Endothelial cell of hepatic sinusoid (primary cell): Measurements from ENCODE around the gene CSNK2A1.

Experiments
- in situ Hi-C: cut with HindIII; loops from 2 replicates; pipeline ENCODE4 v1.10.0; 2017; ENCODE audit warnings: low sequenced_read_pairs

CSNK2A1 gene

GRCh38 chr20:434221-434620, 109.4 kb downstream of the CSNK2A1 start:
- in situ Hi-C loops = loop anchor here (5.0 kb wide), 2 partner anchors 52 to 103 kb away; partner anchors contain the start of gene TRIB3

GRCh38 chr20:433300-433975, 110.2 kb downstream of the CSNK2A1 start:
- in situ Hi-C loops = loop anchor here (5.0 kb wide), 2 partner anchors 51 to 104 kb away; partner anchors contain the start of gene TRIB3

GRCh38 chr20:432677-433299, 110.8 kb downstream of the CSNK2A1 start:
- in situ Hi-C loops = loop anchor here (5.0 kb wide), 2 partner anchors 50 to 105 kb away; partner anchors contain the start of gene TRIB3

GRCh38 chr20:432208-432607, 111.4 kb downstream of the CSNK2A1 start:
- in situ Hi-C loops = loop anchor here (5.0 kb wide), 2 partner anchors 50 to 105 kb away; partner anchors contain the start of gene TRIB3

GRCh38 chr20:431012-431904, 112.3 kb downstream of the CSNK2A1 start:
- in situ Hi-C loops = loop anchor here (5.0 kb wide), 2 partner anchors 49 to 106 kb away; partner anchors contain the start of gene TRIB3

GRCh38 chr20:430091-430999, 113.2 kb downstream of the CSNK2A1 start:
- in situ Hi-C loops = loop anchor here (5.0 kb wide), 2 partner anchors 48 to 107 kb away; partner anchors contain the start of gene TRIB3

GRCh38 chr20:428658-429200, 114.9 kb downstream of the CSNK2A1 start:
- in situ Hi-C loops = no loop called here

GRCh38 chr20:427849-428657, 115.5 kb downstream of the CSNK2A1 start:
- in situ Hi-C loops = no loop called here

GRCh38 chr20:427401-427800, 116.2 kb downstream of the CSNK2A1 start:
- in situ Hi-C loops = no loop called here

- in situ Hi-C loops = no loop called here
These were observed 117.0 kb downstream of the CSNK2A1 start for GRCh38 chr20:426566-426965.
